Activated naive CD4-positive, alpha-beta T cell treated with anti-CD3 and anti-CD28 coated beads, Interleukin-2, amount 10 ng/mL, durations not matched to agents 7 days and 5 days (primary cell): Measurements from ENCODE around the gene HPD.
"Not testable (repeated sequence)": the region's sequence is repeated elsewhere in the genome, so short reads cannot be mapped to it uniquely, and the experiment has no call there.

Experiments
- CTCF ChIA-PET: fragments of 350-600 bp; sonication (Branson Sonifier 250); formaldehyde crosslinking; loops from one replicate; lab custom pipeline; 2021; ENCODE audit warnings: antibody characterized with exemption; lab: Charles Lee
- DNase-seq: peaks from one replicate; pipeline ENCODE4 v3.0.0-alpha.2; 2020
- H3K27ac Mint-ChIP-seq: one replicate; pipeline ENCODE4 v1.8.0; 2021; ENCODE audit warnings: mild to moderate bottlenecking, moderate library complexity, mixed read lengths
- H3K27me3 Mint-ChIP-seq: one replicate; pipeline ENCODE4 v1.8.0; 2021; ENCODE audit warnings: mild to moderate bottlenecking, mixed read lengths
- H3K36me3 Mint-ChIP-seq: one replicate; pipeline ENCODE4 v1.8.0; 2021; ENCODE audit warnings: mixed read lengths
- H3K4me1 Mint-ChIP-seq: one replicate; pipeline ENCODE4 v1.8.0; 2021; ENCODE audit warnings: mixed read lengths
- H3K4me3 Mint-ChIP-seq: one replicate; pipeline ENCODE4 v1.8.0; 2021; ENCODE audit warnings: mild to moderate bottlenecking, moderate library complexity, mixed read lengths
- H3K9me3 Mint-ChIP-seq: one replicate; pipeline ENCODE4 v1.8.0; 2021; ENCODE audit warnings: mixed read lengths

HPD gene

GRCh38 chr12:121858662-121859572 lies at the start of gene HPD:
Gene HPD, minus strand, starts transcription at chr12:121858859. Its CDS starts 36 bp downstream, at chr12:121858823.
- Mint-ChIP-seq H3K4me3 (no peak within 1 kb of the TSS), H3K27ac (no peak within 1 kb of the TSS), H3K4me1 (peaks cover 2% of the 10 kb centered on the region), H3K9me3 (no peaks in the 10 kb centered on the region), H3K36me3 (no peaks in the 10 kb centered on the region), H3K27me3 (no peaks in the 10 kb centered on the region)
- no peak for DNase-seq
- CTCF ChIA-PET, result no interaction called here

GRCh38 chr12:121905746-121906145 lies 47.1 kb upstream of the HPD start:
- H3K4me3 Mint-ChIP-seq, result no peak overlapping the region
- H3K9me3 Mint-ChIP-seq, result no peaks in the 10 kb centered on the region
- H3K4me1 Mint-ChIP-seq, result peaks cover 12% of the 10 kb centered on the region
- no peak overlapping the region for H3K27ac Mint-ChIP-seq
- CTCF ChIA-PET, result no interaction called here
- no peak for DNase-seq
- no peaks in the 10 kb centered on the region for H3K27me3 Mint-ChIP-seq
- H3K36me3 Mint-ChIP-seq, result peaks cover 44% of the 10 kb centered on the region

- CTCF ChIA-PET, result no interaction called here
- H3K36me3 Mint-ChIP-seq, result peaks cover 43% of the 10 kb centered on the region
- DNase-seq, result no peak
These were observed 44.5 kb upstream of the HPD start for GRCh38 chr12:121903202-121903601.

DNA sequence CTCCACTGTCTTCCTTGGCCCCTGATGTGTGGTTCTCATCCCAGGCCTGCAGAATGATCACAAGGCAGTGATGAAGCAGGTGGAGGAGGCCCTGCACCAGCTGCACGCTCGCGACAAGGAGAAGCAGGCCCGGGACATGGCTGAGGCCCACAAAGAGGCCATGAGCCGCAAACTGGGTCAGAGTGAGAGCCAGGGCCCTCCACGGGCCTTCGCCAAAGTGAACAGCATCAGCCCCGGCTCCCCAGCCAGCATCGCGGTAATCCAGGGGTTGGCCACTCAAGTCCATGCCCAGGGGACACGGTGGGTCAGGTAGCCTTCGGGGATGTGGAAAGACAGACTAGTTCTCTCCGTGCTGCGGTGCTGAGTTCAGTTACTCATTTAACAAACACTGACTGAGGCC lies 40.9 kb upstream of the HPD start:
- DNase-seq, result no peak
- H3K4me1 Mint-ChIP-seq, result peaks cover 4% of the 10 kb centered on the region
- H3K4me3 Mint-ChIP-seq, result no peak overlapping the region
- H3K27ac Mint-ChIP-seq, result no peak overlapping the region
- H3K27me3 Mint-ChIP-seq, result no peaks in the 10 kb centered on the region
- CTCF ChIA-PET, result no interaction called here
- no peaks in the 10 kb centered on the region for H3K9me3 Mint-ChIP-seq
- H3K36me3 Mint-ChIP-seq, result peaks cover 45% of the 10 kb centered on the region

More at GRCh38 chr12:121903202-121903601, 44.5 kb upstream of the HPD start:
- Mint-ChIP-seq H3K27me3 (no peaks in the 10 kb centered on the region), H3K4me3 (no peak overlapping the region), H3K9me3 (no peaks in the 10 kb centered on the region), H3K4me1 (no peaks in the 10 kb centered on the region), H3K27ac (no peak overlapping the region)

DNA sequence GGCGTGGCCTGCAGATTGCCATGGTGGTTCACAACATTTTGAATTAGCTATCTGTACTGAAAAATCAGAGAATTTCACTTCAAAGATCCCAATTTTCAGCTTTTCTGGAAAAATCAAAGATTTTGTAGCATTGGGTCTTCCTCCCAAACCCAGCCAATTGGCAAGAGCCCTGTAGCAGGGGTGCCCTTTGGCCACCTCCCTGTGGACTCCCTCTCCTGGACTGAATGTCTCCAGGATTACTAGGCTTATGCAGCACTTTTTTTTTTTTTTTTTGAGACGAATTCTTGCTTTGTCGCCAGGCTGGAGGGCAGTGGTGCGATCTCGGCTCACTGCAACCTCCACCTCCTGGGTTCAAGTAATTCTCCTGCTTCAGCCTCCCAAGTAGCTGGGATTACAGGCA lies 39.6 kb upstream of the HPD start:
- no peaks in the 10 kb centered on the region for H3K9me3 Mint-ChIP-seq
- DNase-seq, result no peak
- CTCF ChIA-PET, result interaction anchor here (1.0 kb wide), 1 partner anchor 104 kb away, joined by 3 read pairs; the partner anchor contains the start of gene RHOF
- peaks cover 17% of the 10 kb centered on the region for H3K4me1 Mint-ChIP-seq
- no peak overlapping the region for H3K27ac Mint-ChIP-seq
- H3K27me3 Mint-ChIP-seq, result no peaks in the 10 kb centered on the region
- no peak overlapping the region for H3K4me3 Mint-ChIP-seq
- peaks cover 49% of the 10 kb centered on the region for H3K36me3 Mint-ChIP-seq

- DNase-seq, result no peak
- H3K4me1 Mint-ChIP-seq, result peaks cover 39% of the 10 kb centered on the region
- H3K36me3 Mint-ChIP-seq, result peaks cover 39% of the 10 kb centered on the region
- CTCF ChIA-PET, result interaction anchor here (1.1 to 5.9 kb wide), 3 partner anchors 99 to 229 kb away, joined by 3 to 56 read pairs (median 3); partner anchors contain the start of gene RHOF
- H3K4me3 Mint-ChIP-seq, result no peak overlapping the region
- no peaks in the 10 kb centered on the region for H3K9me3 Mint-ChIP-seq
- H3K27me3 Mint-ChIP-seq, result no peaks in the 10 kb centered on the region
- peak overlapping the region; percentile 92 for H3K27ac Mint-ChIP-seq
These were observed 36.0 kb upstream of the HPD start for GRCh38 chr12:121894633-121895032.

GRCh38 chr12:121893961-121894460 lies 35.4 kb upstream of the HPD start:
- Mint-ChIP-seq H3K4me3 (no peak overlapping the region), H3K36me3 (peaks cover 35% of the 10 kb centered on the region), H3K27me3 (no peaks in the 10 kb centered on the region), H3K27ac (peak overlapping the region; percentile 92), H3K4me1 (peaks cover 45% of the 10 kb centered on the region), H3K9me3 (no peaks in the 10 kb centered on the region)
- DNase-seq, result peak; percentile 49
- CTCF ChIA-PET, result interaction anchor here (0.7 to 5.9 kb wide), 5 partner anchors 24 to 367 kb away, joined by 3 to 56 read pairs (median 3); partner anchors contain the start of genes CFAP251 and RHOF

- Mint-ChIP-seq H3K36me3 (peaks cover 31% of the 10 kb centered on the region), H3K27ac (peak overlapping the region; percentile 92), H3K27me3 (no peaks in the 10 kb centered on the region), H3K4me3 (no peak overlapping the region), H3K9me3 (no peaks in the 10 kb centered on the region), H3K4me1 (peaks cover 53% of the 10 kb centered on the region)
- no peak for DNase-seq
- CTCF ChIA-PET, result interaction anchor here (0.6 to 5.9 kb wide), 6 partner anchors 11 to 231 kb away, joined by 3 to 56 read pairs (median 4); partner anchors contain the start of genes CFAP251 and RHOF
These were observed 34.3 kb upstream of the HPD start for GRCh38 chr12:121892673-121893561.

DNA sequence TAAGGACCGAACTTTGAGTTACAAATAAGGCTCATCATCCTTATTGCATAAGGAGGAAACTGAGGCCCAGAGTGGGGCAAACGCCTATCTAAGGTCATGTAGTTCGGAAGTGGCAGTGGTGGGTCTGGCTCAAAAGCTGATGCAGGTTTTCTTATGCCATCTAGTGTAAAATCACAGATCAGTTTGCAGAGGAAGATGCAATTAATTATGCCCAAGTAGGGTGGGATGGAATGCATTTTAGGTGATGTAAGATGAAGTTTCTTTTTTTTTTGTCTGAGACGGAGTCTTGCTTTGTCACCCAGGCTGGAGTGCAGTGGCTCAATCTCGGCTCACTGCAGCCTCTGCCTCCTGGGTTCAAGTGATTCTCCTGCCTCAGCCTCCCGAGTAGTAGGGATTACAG lies 31.0 kb upstream of the HPD start:
- Mint-ChIP-seq H3K36me3 (peaks cover 18% of the 10 kb centered on the region), H3K27ac (peak overlapping the region; percentile 99), H3K4me3 (peak overlapping the region; percentile 93), H3K4me1 (peaks cover 55% of the 10 kb centered on the region)
- not testable (repeated sequence) for H3K27me3 Mint-ChIP-seq, DNase-seq, H3K9me3 Mint-ChIP-seq
- CTCF ChIA-PET, result interaction anchor here (0.6 to 4.3 kb wide), 3 partner anchors 95 to 301 kb away, joined by 3 to 76 read pairs (median 3); partner anchors contain the start of gene RHOF

- DNase-seq, result peak; percentile 28
- Mint-ChIP-seq H3K36me3 (peaks cover 16% of the 10 kb centered on the region), H3K9me3 (no peaks in the 10 kb centered on the region), H3K27me3 (peaks cover 6% of the 10 kb centered on the region), H3K4me3 (peak overlapping the region; percentile 93), H3K4me1 (peaks cover 50% of the 10 kb centered on the region), H3K27ac (peak overlapping the region; percentile 99)
- CTCF ChIA-PET, result interaction anchor here (0.6 to 4.3 kb wide), 4 partner anchors 62 to 301 kb away, joined by 3 to 76 read pairs (median 5); partner anchors contain the start of gene RHOF
These were observed 30.6 kb upstream of the HPD start for GRCh38 chr12:121889274-121889624.

GRCh38 chr12:121888478-121889273 lies 30.0 kb upstream of the HPD start, which contains the start of gene PSMD9:
Gene PSMD9, plus strand, starts transcription at chr12:121888790. Its CDS starts 67 bp downstream, at chr12:121888857.
- Mint-ChIP-seq H3K4me3 (peak within 1 kb of the TSS; percentile 93), H3K36me3 (peaks cover 11% of the 10 kb centered on the region), H3K9me3 (no peaks in the 10 kb centered on the region), H3K27ac (peak within 1 kb of the TSS; percentile 99), H3K4me1 (peaks cover 45% of the 10 kb centered on the region), H3K27me3 (peaks cover 6% of the 10 kb centered on the region)
- peak; percentile 98 for DNase-seq
- CTCF ChIA-PET, result interaction anchor here (0.6 to 4.3 kb wide), 18 partner anchors 11 to 583 kb away, joined by 3 to 76 read pairs (median 4); partner anchors contain the start of genes CFAP251 and RHOF

GRCh38 chr12:121888083-121888477 lies 29.4 kb upstream of the HPD start:
- Mint-ChIP-seq H3K27ac (peak overlapping the region; percentile 99), H3K9me3 (no peaks in the 10 kb centered on the region), H3K27me3 (peaks cover 9% of the 10 kb centered on the region), H3K4me1 (peaks cover 39% of the 10 kb centered on the region), H3K4me3 (peak overlapping the region; percentile 93), H3K36me3 (peaks cover 10% of the 10 kb centered on the region)
- no peak for DNase-seq
- CTCF ChIA-PET, result interaction anchor here (0.7 to 4.3 kb wide), 18 partner anchors 11 to 583 kb away, joined by 3 to 76 read pairs (median 4); partner anchors contain the start of genes CFAP251 and RHOF

- H3K36me3 Mint-ChIP-seq, H3K27ac Mint-ChIP-seq, CTCF ChIA-PET, DNase-seq, H3K4me3 Mint-ChIP-seq, H3K9me3 Mint-ChIP-seq: not testable (repeated sequence)
- peaks cover 20% of the 10 kb centered on the region for H3K27me3 Mint-ChIP-seq
- H3K4me1 Mint-ChIP-seq, result peaks cover 24% of the 10 kb centered on the region
These were observed 26.5 kb upstream of the HPD start for GRCh38 chr12:121885129-121885528.
